ENCODE data around the gene MYL10. TPM values are rescaled to one million over a fixed set of nuclear protein-coding genes. Genes with fewer than 3 reads are reported as not detected.

The MYL10 gene
- total and polyA plus RNA-seq, 2 of the 13 experiments (the other 11 are each of a cell fraction or from before 2014, with no cell fraction given), result not detected

DNA sequence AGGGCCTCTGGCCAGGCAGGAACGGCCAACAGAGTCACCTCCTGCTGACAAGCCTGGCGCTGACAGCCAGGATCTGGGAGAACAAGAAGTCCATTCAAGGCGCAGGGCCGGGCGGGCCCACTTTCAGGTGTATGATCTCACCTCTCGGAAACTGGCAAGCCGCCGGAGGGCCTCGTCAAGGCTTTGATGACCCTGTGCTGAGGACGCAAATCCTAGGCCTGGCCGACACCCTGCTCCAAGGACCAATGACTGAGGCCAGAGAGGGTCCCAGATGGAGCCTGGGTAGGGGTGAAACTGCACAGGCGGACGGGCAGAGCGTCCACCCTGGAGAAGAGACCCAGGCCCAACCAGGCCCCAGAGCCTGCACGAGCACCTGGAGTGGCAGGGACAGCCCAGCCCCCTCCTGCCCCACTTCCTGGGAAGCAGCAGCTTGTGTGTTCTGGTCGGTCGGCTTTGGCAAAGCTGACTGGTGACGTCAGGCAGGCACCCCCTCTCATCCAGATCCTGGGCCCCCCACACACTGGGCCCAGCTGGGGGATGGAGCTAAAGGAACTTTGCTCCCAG lies 30.6 kb downstream of the MYL10 start:
- Histone ChIP-seq H3K27ac (ENCODE audit: extremely low read length, insufficient read depth, low read length) (peak overlapping the region; percentile 9), H3K4me3 (replicated peaks in 1 of 3; ENCODE audit: insufficient read depth in 1 of 3, low read depth in 2 of 3, low read length in 3 of 3) (peak overlapping the region in 2 of 3 experiments; percentile 19 to 67; a peak in 3 of 6 replicates), H3K36me3 (replicated peaks in 1 of 2; ENCODE audit: control insufficient read depth in 1 of 2, insufficient read depth in 2 of 2, low read length in 2 of 2) (no peaks in the 10 kb centered on the region), H3K4me1 (ENCODE audit: insufficient read depth, low read length) (peaks cover 56% of the 10 kb centered on the region), H3K9me3 (ENCODE audit: low read length) (no peaks in the 10 kb centered on the region), H4K20me1 (ENCODE audit: insufficient read depth, low read length) (no peaks in the 10 kb centered on the region), H3K9ac (ENCODE audit: insufficient read depth, low read depth, low read length) (peak overlapping the region; percentile 56), H2AFZ (ENCODE audit: low read length) (no peak overlapping the region), H3K79me2 (ENCODE audit: insufficient read depth, low read length) (no peaks in the 10 kb centered on the region), H3K4me2 (ENCODE audit: low read depth, low read length) (peak overlapping the region; percentile 86), H3K27me3 (ENCODE audit: control insufficient read depth in 1 of 2, insufficient read depth in 2 of 2, low read length in 2 of 2) (peaks cover 0 to 18% of the 10 kb centered on the region in 2 experiments; a peak in 3 of 5 replicates)
- BruUV-seq (replicated peaks), result no TSS peak
- FAIRE-seq (no peak), DNase-seq (ENCODE audit: low spot score) (peak; percentile 89), ATAC-seq (peak; percentile 61)
- ChIA-PET CTCF (ENCODE audit: low intra/inter-chr PET ratio, low total read pairs) (no interaction called here), POLR2A (no interaction called here)
- WGBS (ENCODE audit: low lambda C conversion rate), result no CpG with 5 or more reads among the region's 18 CpGs
- in situ Hi-C loops (cut with HindIII; ENCODE audit: extremely low pct_ligation_motif_present, low pct_unique_long_range_greater_than_20kb), result no loop called here
- intact Hi-C loops (cut with micrococcal nuclease; ENCODE audit: unreplicated experiment), result no loop called here
- TF ChIP-seq ADNP (CRISPR knock-in tag; IDR thresholded peaks at IDR 0.05), result no peak
- TF ChIP-seq HMG20B (CRISPR knock-in tag; conservative IDR thresholded peaks at IDR 0.05), result no peak; the same call in 1 of the 2 replicates
- TF ChIP-seq ZNF672 (CRISPR knock-in tag; IDR thresholded peaks at IDR 0.05), result no peak
- no peak for TF ChIP-seq KLF15 (CRISPR knock-in tag; IDR thresholded peaks at IDR 0.05; ENCODE audit: borderline replicate concordance)
- TF ChIP-seq, protein P1, sequence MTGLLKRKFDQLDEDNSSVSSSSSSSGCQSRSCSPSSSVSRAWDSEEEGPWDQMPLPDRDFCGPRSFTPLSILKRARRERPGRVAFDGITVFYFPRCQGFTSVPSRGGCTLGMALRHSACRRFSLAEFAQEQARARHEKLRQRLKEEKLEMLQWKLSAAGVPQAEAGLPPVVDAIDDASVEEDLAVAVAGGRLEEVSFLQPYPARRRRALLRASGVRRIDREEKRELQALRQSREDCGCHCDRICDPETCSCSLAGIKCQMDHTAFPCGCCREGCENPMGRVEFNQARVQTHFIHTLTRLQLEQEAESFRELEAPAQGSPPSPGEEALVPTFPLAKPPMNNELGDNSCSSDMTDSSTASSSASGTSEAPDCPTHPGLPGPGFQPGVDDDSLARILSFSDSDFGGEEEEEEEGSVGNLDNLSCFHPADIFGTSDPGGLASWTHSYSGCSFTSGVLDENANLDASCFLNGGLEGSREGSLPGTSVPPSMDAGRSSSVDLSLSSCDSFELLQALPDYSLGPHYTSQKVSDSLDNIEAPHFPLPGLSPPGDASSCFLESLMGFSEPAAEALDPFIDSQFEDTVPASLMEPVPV (CRISPR knock-in tag; IDR thresholded peaks at IDR 0.05), result no peak
- no peak for TF ChIP-seq ZNF234 (CRISPR knock-in tag; conservative IDR thresholded peaks at IDR 0.05)
- TF ChIP-seq MATR3 (CRISPR knock-in tag; IDR thresholded peaks at IDR 0.05), result no peak
- no peak for TF ChIP-seq ZNF790 (CRISPR knock-in tag; IDR thresholded peaks at IDR 0.05; ENCODE audit: borderline replicate concordance)
- TF ChIP-seq SRSF1 (optimal IDR thresholded peaks at IDR 0.05; ENCODE audit: low read depth, low read length), result no peak
- no peak for TF ChIP-seq ZNF441 (CRISPR knock-in tag; IDR thresholded peaks at IDR 0.05; ENCODE audit: borderline replicate concordance)
- no peak for TF ChIP-seq THAP11 (CRISPR knock-in tag; IDR thresholded peaks at IDR 0.05)
- no peak for TF ChIP-seq ELF4 (CRISPR knock-in tag; IDR thresholded peaks at IDR 0.05; ENCODE audit: borderline replicate concordance)
- no peak for TF ChIP-seq ZNF629 (CRISPR knock-in tag; conservative IDR thresholded peaks at IDR 0.05)
- TF ChIP-seq, protein P2, sequence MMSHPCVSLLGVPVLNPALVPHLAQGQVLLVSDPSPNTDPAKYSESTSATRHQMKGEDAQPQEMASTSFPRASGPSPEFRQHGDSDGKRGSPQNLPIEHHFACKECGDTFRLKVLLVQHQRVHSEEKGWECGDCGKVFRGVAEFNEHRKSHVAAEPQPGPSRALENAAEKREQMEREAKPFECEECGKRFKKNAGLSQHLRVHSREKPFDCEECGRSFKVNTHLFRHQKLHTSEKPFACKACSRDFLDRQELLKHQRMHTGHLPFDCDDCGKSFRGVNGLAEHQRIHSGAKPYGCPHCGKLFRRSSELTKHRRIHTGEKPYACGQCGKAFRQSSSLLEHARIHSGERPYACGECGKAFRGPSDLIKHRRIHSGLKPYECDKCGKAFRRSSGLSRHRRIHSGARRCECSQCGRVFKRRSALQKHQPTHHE (CRISPR knock-in tag; IDR thresholded peaks at IDR 0.05; ENCODE audit: borderline replicate concordance), result no peak
- TF ChIP-seq ZNF720 (CRISPR knock-in tag; IDR thresholded peaks at IDR 0.05), result no peak
- no peak for TF ChIP-seq PAF1 (CRISPR knock-in tag; IDR thresholded peaks at IDR 0.05)
- no peak for TF ChIP-seq ZNF33A (CRISPR knock-in tag; IDR thresholded peaks at IDR 0.05; ENCODE audit: borderline replicate concordance)
- no peak for TF ChIP-seq ZNF337 (CRISPR knock-in tag; IDR thresholded peaks at IDR 0.05; ENCODE audit: borderline replicate concordance, low read depth)
- TF ChIP-seq KLF12 (CRISPR knock-in tag; IDR thresholded peaks at IDR 0.05; ENCODE audit: borderline replicate concordance), result no peak
- TF ChIP-seq, protein P3, sequence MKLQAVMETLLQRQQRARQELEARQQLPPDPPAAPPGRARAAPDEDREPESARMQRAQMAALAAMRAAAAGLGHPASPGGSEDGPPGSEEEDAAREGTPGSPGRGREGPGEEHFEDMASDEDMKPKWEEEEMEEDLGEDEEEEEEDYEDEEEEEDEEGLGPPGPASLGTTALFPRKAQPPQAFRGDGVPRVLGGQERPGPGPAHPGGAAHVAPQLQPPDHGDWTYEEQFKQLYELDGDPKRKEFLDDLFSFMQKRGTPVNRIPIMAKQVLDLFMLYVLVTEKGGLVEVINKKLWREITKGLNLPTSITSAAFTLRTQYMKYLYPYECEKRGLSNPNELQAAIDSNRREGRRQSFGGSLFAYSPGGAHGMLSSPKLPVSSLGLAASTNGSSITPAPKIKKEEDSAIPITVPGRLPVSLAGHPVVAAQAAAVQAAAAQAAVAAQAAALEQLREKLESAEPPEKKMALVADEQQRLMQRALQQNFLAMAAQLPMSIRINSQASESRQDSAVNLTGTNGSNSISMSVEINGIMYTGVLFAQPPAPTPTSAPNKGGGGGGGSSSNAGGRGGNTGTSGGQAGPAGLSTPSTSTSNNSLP (IDR thresholded peaks at IDR 0.05; ENCODE audit: low read depth, low read length), result no peak
- no peak for TF ChIP-seq HDAC2 (CRISPR knock-in tag; IDR thresholded peaks at IDR 0.05)
- TF ChIP-seq ZNF879 (CRISPR knock-in tag; IDR thresholded peaks at IDR 0.05), result no peak

Measured in HepG2 (cell line).